Liver (tissue), 3 donors: ENCODE data around the gene C1S.

Experiments
- CTCF ChIP-seq: fragments of 150-350 bp; IDR thresholded peaks from 2 replicates; pipeline ENCODE4 v1.5.1; 2017; ENCODE audit warnings: improper control_type of control experiment, low read depth, low read length; ENCODE audit not compliant: missing input control
- RAD21 ChIP-seq, 2 donors: IDR thresholded peaks; 2 replicates each; pipeline ENCODE4 v1.6.1; 2016; ENCODE audit warnings: antibody characterized with exemption in 2 of 2, mild to moderate bottlenecking in 2 of 2
- TAF1 ChIP-seq: conservative IDR thresholded peaks from 2 replicates; pipeline ENCODE4 v1.6.1; 2016; ENCODE audit warnings: antibody characterized with exemption, mild to moderate bottlenecking
- YY1 ChIP-seq: IDR thresholded peaks from 2 replicates; pipeline ENCODE4 v1.6.1; 2016; ENCODE audit warnings: antibody characterized with exemption, mild to moderate bottlenecking
- donor health status: healthy.
- donor health status: healthy.

- TF ChIP-seq TAF1 (no peak), CTCF (no peak), RAD21 (IDR thresholded peaks at IDR 0.05) (peak; percentile 42 to 53), YY1 (peak; percentile 60)
These were observed 11.5 kb downstream of the C1S start for GRCh38 chr12:7072035-7072434.
